ENCODE measurements around the gene DGCR8. TPM values are rescaled to one million over a fixed set of nuclear protein-coding genes. Genes with fewer than 3 reads are reported as not detected.
"Not testable (repeated sequence)": the region's sequence is repeated elsewhere in the genome, so short reads cannot be mapped to it uniquely, and the experiment has no call there.

The DGCR8 gene
- total RNA-seq, 1 donor from 2014 or later = 15.4 TPM

- DNase-seq = no peak
- intact Hi-C loops (cut with DNase I) = no loop called here
- no peak for ATAC-seq (ENCODE audit: poor library complexity)
These were observed 16.5 kb upstream of the DGCR8 start for GRCh38 chr22:20063271-20064139.

GRCh38 chr22:20064140-20064480 lies 15.9 kb upstream of the DGCR8 start:
- DNase-seq (no peak), ATAC-seq (ENCODE audit: poor library complexity) (no peak)
- intact Hi-C loops (cut with DNase I) = no loop called here

GRCh38 chr22:20064545-20065262 lies 15.3 kb upstream of the DGCR8 start:
- DNase-seq (no peak), ATAC-seq (ENCODE audit: poor library complexity) (no peak)
- intact Hi-C loops (cut with DNase I) = no loop called here

- DNase-seq (no peak), ATAC-seq (ENCODE audit: poor library complexity) (no peak)
- intact Hi-C loops (cut with DNase I) = no loop called here
These were observed 14.0 kb upstream of the DGCR8 start for GRCh38 chr22:20065896-20066616.

GRCh38 chr22:20066617-20067383 lies 13.2 kb upstream of the DGCR8 start:
- DNase-seq (no peak), ATAC-seq (ENCODE audit: poor library complexity) (no peak)
- intact Hi-C loops (cut with DNase I) = no loop called here

GRCh38 chr22:20067384-20067682 lies 12.7 kb upstream of the DGCR8 start:
- intact Hi-C loops (cut with DNase I); ATAC-seq (ENCODE audit: poor library complexity): not testable (repeated sequence)

GRCh38 chr22:20068640-20069039 lies 11.4 kb upstream of the DGCR8 start:
- intact Hi-C loops (cut with DNase I) = no loop called here
- ATAC-seq (ENCODE audit: poor library complexity) (no peak), DNase-seq (no peak)

More at GRCh38 chr22:20067384-20067682, 12.7 kb upstream of the DGCR8 start:
- DNase-seq = not testable (repeated sequence)

GRCh38 chr22:20069331-20070042 lies 10.6 kb upstream of the DGCR8 start:
- intact Hi-C loops (cut with DNase I) = no loop called here
- DNase-seq = no peak
- ATAC-seq (ENCODE audit: poor library complexity) = peak; percentile 14

GRCh38 chr22:20071524-20071972 lies 8.5 kb upstream of the DGCR8 start:
- intact Hi-C loops (cut with DNase I) = no loop called here
- ATAC-seq (ENCODE audit: poor library complexity) = no peak
- no peak for DNase-seq

- ATAC-seq (ENCODE audit: poor library complexity) (no peak), DNase-seq (peak; percentile 6)
- intact Hi-C loops (cut with DNase I) = no loop called here
These were observed 3.3 kb upstream of the DGCR8 start for GRCh38 chr22:20076627-20077172.

- DNase-seq (peak; percentile 78), ATAC-seq (ENCODE audit: poor library complexity) (peak; percentile 47)
- intact Hi-C loops (cut with DNase I) = no loop called here
These were observed 369 bp downstream of the DGCR8 start for GRCh38 chr22:20080445-20080775.

- no peak for ATAC-seq (ENCODE audit: poor library complexity)
- peak; percentile 57 for DNase-seq
- intact Hi-C loops (cut with DNase I) = no loop called here
These were observed 974 bp downstream of the DGCR8 start for GRCh38 chr22:20080776-20081654.

GRCh38 chr22:20083157-20083890 lies 3.3 kb downstream of the DGCR8 start:
- intact Hi-C loops (cut with DNase I) = no loop called here
- ATAC-seq (ENCODE audit: poor library complexity) (no peak), DNase-seq (peak; percentile 13)

- intact Hi-C loops (cut with DNase I) = no loop called here
- DNase-seq (peak; percentile 20), ATAC-seq (ENCODE audit: poor library complexity) (no peak)
These were observed 4.0 kb downstream of the DGCR8 start for GRCh38 chr22:20083891-20084546.

GRCh38 chr22:20084547-20085413 lies 4.7 kb downstream of the DGCR8 start:
- intact Hi-C loops (cut with DNase I) = no loop called here
- ATAC-seq (ENCODE audit: poor library complexity) (no peak), DNase-seq (peak; percentile 37)

All from Right ventricle myocardium superior (tissue), 1 donor.